Suppressor macrophage treated with lipopolysaccharide for 4 hours (primary cell): ENCODE measurements around the gene VWA1.
"Not testable (repeated sequence)": the region's sequence is repeated elsewhere in the genome, so short reads cannot be mapped to it uniquely, and the experiment has no call there.

Source experiments
- DNase-seq: peaks from one replicate; pipeline ENCODE4 v3.0.0-alpha.2; 2020

VWA1 gene

DNA sequence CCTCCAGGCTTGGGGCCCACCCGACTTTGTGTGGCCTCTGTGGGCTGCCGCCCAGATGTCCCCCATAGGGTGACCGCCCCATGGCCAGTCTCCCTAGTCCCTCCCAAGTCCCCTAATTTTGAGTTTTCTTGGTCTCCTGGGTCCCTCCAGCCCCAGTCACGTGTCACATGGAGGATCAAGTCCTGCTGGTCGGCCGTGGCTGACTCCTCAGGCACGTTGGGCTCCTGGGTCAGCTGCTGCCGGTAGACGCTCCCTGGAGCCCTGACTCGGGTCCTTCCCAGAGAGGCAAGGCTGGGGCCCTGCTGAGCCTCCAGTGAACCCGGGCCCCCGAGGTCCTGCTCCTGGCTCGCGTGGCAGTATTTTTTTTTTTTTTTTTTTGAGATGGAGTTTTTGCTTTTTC, 24.2 kb downstream of the VWA1 start:
- not testable (repeated sequence) for DNase-seq

DNA sequence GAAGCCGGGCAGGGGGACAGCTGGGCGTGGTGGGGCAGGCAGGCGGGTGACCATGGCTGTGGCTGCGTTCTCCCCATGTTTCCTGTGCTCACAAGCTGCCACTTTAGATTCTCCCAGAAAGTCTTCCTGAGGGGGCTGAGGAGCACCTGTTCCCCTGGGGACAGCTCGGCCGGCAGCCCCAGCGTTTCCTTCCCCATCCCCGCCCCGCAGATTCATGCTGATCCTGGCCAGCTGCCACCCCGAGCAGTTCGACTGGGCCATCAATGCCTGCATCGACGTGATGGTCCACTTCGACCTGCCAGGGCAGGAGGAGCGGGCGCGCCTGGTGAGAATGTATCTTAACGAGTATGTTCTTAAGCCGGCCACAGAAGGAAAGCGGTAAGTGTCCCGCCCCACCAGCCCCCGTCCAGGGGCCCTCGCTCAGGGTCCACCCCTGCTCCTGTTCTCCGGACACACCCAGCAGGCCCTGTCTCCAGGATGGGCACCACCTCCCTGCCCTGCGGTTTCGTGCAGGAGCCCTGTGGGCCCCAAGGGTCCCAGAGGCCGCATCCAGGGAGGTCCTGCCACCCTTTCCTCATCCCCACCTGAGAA, 25.1 kb downstream of the VWA1 start:
- no peak for DNase-seq

DNA sequence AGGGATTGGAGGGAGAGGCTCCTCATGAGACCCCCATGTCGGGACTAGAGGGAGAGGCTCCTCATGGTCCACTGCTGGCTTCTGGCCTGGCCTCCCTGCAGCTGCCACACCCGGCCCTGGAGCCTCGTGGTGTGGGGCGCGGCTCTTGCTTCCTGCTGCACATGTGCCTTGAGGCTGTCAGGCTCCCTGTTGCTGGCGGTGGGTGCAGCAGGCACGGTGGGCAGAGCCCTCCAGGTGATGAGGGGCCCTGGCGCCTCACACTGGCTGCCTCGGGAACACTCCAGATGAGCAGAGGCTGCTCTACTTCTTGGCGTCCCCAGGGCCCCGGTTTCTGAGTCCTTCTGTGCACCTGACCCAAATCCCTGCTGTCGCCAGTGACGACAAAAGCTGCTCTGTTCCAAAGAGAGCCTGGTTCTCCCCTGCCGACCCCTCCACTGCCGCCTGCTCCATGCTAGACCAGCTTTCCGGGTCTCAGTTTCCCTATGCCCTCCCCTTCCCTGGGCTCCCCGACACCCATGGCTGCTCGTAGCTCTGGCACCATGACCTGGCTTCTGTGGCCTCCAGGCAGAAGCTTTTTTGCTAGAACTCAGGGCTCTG, 26.3 kb downstream of the VWA1 start:
- no peak for DNase-seq

DNA sequence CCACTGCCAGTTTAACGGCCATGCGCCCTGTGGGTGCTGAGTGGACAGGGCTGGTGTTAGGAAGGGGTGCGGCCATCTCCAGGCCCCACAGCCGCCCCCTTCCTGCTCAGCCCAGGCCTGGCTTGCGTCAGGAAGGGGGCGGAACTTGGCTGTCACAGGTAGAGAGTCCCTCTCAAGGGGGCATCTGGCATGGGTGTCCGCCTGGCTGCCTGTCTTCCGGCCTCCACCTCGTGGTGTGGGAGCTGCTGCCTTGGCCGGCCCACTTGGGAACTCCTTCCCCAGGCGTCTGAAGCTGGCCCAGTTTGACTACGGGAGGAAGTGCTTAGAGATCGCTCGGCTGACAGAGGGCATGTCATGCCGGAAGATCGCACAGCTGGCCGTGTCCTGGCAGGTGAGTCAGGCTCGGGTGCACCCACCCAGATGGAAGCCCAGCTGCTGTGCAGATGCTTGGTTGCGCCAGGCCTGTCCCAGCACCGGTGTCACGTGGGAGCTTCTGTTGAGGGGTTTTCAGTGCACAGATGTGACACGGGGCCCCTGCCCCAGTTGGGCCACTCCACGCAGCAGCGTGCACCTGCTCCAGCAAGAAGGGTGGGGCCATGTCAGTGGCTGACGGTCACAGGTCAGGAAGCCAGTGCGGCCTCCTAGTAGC, 27.0 kb downstream of the VWA1 start:
- DNase-seq = no peak

DNA sequence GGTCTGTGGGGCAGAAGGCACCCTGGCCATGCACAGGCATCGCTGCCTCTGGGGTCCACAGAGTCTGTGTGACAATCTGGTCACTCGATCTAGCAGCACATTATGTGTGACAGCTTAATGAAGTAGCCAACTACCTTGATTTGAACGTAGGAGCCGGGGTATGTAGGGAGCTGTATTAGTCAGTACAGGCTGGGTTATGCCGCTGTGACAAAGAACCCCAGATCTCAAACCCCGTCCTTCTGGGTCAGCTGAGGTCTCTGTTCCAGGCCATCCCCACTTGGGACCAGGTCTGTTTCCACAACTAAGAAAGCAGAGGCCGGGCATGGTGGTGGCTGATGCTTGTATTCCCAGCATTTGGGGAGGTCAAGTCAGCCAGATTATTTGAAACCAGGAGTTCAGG, 27.8 kb downstream of the VWA1 start:
- DNase-seq = no peak

DNA sequence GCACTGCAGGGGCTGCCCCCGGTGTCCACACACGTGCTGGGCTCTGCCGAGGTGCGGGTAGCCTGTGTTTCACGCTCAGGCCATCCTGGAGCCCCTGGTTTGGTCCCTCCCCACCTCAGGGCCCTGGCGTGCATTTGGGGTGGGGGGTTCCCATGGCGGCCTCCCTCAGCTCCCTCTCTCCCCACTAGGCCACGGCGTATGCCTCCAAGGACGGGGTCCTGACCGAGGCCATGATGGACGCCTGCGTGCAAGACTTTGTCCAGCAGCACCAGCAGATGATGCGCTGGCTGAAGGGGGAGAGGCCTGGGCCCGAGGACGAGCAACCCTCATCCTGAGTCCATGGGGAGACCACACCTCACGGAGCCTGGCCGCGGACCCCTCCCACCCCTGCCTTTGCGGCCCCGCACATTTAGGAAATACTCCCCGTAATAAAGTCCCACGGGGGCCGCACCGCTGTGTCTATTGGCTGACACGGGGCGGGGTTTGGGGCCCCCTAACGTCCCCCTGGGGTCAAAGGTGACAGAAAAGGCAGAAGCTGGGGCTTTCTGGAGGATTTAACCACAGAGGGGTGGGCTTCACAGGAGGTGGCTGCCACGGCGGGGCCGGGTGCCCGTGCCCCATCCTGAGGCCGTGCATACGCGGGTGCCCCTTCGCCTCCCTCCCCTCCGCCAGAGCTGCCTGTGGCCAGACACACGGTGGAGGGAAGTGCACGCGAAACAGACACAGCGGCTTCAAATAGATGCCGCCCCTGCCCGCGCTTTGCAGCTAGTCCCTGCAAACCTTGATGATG, 32.9 kb downstream of the VWA1 start:
- not testable (repeated sequence) for DNase-seq

DNA sequence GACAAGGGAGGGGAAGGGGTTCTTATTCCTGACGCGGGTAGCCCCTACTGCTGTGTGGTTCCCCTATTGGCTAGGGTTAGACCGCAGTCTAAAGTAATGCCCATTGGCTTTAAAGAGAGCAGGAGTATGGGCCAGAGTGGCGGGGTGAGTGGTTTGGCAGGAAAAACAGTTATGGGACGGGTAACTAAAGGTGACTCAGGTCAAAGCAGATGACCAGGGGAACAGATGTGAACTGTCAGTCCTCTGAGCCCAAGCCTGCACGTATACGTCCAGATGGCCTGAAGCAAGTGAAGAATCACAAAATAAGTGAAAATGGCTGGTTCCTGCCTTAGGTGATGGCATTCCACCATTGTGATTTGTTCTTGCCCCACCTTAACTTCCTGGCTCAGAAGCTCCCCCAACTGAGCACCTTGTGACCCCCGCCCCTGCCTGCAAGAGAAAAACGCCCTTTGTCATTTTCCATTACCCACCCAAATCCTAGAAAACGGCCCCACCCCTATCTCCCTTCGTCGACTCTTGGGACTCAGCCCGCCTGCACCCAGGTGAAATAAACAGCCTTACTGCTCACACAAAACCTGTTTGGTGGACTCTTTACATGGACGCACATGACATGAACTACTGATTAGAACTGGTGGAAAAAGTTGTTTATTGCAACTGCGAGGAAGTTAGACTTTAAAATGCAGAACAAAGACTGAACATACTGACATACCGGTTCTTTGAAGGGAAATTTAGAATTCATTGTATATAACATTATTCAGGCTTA, 35.3 kb downstream of the VWA1 start:
- no peak for DNase-seq

DNA sequence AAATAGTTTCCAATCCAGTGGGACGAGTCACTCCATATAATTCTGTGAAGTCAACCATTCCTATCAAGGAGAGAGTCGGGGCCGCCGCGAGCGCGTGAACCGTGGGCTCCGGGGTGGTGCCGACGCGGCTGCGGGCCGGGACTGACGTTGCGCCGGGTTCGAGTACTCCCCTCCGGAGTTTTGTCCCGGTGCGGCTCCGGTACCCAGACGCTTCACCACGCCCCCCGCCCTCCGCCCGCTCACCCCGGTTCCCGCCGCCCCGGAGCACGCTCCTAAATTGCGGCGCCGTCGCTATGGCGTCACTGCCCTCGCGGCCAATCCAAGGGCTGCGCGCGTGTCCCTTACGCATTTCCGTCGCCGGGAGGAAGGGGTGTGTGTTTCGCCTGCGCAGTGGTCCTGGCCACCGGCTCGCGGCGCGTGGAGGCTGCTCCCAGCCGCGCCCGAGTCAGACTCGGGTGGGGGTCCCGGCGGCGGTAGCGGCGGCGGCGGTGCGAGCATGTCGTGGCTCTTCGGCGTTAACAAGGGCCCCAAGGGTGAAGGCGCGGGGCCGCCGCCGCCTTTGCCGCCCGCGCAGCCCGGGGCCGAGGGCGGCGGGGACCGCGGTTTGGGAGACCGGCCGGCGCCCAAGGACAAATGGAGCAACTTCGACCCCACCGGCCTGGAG, 36.0 kb downstream of the VWA1 start, which contains the start of gene ATAD3B:
Gene ATAD3B, plus strand, starts transcription at position 377 of the 664 bp plus-strand sequence. Its CDS starts 120 bp downstream, at position 497.
- DNase-seq = peak; percentile 95

DNA sequence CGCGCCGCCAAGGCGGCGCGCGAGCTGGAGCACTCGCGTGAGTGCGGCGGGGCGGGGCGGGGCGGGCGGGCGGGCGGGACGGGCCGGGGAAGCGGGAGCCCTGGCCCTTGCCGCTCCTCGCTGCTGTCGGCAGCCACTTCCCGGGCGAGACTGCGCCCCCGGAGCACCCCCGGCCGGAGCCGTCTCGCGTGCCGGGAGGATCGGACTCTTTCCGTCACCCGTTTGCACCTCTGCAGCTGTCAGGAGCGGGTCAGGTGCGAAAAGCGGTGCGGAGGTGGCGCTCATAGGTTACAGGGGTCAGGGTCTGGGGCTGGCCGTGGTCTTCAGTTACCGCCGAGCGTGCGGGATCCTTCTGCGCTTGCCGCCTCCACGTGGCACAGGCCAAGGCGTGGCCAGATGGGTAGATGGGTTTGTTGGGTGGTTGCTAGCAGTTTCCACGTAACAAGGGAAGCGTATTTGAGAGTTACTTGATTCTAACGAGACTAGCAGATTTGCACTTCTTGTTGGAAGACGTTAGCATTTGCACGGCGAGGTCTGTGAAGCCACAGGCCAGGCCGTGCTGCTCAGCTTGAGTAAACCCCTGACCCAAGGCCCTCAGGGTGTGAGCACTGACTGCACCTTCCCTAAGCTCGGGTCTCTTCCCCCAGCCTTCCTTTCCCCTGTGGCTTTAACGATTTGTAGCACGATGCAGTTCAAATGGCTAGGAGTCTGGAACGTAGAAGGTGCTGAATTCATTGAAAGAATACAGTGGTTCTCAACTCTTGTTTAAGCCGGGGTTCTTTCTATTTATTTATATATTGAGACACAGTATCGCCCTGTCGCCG, 36.8 kb downstream of the VWA1 start:
- DNase-seq = peak; percentile 9

DNA sequence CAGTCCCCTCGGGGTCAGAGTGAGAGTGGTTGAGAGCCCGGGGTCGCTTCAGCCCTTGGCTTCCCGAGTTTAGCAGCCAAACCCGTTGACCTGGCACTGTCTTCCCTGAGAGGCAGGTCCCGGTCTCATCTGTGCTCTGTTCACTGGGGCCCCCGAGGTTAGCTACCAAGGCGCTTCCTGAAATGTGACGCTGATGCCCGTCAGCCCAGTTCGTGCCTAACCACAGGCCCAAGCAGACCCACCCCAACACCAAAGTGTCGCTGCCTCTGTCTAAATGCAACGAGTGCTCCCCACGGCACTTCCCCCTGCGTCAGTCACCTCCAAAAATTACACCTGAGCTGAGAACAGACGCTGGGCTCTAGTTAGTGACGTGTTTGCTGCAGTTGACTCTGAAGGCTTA, 40.5 kb downstream of the VWA1 start:
- DNase-seq = not testable (repeated sequence)

DNA sequence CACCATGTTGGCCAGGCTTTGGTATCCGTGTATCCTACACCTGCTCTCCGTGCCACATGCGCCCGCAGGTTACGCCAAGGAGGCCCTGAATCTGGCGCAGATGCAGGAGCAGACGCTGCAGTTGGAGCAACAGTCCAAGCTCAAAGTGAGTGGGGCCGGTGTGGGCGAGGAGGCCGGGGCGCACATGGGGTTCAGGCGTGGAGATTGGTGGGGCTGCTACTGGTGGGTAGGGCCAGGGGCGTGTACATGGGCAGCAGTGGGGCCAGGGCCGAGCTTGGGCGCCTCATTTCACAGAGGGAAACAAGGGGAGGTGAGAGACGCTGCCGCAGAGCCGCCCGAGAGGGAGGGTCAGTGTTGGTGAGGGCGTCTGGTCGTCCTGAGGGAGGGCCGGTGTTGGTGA, 41.7 kb downstream of the VWA1 start:
- no peak for DNase-seq

DNA sequence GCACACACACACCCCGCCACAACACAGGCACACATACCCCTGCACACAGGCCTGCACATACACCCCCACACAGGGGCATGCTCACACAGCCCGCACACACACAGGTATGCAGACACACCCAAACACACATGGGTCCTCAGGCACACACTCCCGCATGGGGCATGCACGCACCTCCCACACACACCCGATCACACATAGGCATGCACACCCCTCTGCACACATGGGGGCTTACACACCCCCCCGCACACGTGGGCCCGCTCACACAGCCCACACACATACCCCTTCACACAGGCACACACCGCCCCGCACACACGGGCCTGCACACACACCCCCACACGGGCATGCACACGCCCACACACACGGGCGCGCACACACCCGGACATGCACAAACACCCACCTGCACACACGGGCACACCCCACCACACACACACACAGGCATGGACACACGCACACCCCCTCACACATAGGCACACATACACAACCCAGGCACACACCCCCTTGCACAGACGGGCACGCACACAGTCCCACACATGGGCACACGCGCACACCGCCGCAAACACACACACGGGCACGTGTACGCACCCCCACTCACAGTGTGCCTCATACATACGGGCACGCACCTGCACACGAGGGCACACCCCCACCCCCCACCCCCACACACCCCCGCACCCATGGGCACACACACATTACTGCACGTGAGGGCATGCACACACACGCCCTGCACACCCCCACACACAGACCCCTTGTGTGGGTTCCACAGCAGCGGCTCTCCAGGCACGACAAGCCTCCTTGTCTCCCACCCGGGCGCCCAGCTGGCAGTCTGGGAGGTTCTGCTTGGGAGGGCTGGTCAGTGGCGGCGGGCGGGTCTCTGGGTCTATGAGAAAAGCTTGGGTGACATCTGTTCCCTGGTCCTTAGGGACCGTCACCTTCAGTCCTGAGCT, 44.3 kb downstream of the VWA1 start:
- DNase-seq = no peak

DNA sequence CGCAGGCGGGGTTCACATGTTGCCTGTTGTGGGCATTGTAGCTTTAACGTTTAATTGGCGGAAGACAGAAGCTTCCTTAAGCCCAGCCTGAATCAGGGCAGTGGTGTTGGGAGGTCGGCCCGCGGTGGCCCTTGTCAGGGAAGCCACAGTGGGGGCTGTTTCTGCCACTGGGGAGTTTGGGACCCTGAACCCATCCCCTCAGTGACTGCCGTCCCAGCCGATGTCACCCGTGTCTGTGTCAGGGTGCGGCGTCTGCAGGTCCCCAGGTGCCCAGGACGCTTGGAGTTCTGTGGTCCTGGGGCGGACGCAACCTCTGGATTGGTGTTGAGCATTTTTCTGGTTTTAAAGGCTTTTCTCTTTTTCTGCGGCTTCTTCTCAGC, 45.0 kb downstream of the VWA1 start:
- DNase-seq = not testable (repeated sequence)

DNA sequence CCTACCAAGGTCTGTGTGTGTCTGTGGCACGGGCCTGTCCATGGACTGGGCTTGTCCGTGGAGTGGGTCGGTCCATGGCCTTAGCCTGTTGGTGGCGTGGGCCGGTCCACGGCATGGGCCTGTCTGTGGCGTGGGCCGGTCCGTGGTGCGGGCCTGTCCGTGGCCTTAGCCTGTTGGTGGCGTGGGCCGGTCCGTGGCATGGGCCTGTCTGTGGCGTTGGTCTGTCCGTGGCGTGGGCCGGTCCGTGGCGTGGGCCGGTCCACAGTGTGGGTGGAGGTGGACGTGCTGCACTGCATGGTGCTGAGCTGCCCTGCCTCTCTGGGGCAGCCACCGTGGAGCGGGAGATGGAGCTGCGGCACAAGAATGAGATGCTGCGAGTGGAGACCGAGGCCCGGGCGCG, 46.3 kb downstream of the VWA1 start:
- not testable (repeated sequence) for DNase-seq

DNA sequence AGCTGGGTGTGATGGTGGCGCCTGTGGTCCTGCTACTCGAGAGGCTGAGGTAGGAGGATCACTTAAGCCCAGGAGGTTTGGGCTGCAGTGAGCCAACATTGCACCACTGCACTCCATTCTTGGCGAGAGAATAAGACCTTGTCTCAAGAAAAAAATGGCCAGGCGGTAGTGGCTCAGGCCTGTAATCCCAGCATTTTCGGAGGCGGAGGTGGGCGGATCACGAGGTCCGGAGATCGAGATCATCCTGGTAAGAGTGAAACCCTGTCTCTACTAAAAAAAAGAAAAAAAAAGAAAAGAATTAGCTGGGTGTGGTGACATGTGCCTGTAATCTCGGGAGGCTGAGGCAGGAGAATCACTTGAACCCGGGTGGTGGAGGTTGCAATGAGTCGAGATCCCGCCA, 47.4 kb downstream of the VWA1 start:
- no peak for DNase-seq

DNA sequence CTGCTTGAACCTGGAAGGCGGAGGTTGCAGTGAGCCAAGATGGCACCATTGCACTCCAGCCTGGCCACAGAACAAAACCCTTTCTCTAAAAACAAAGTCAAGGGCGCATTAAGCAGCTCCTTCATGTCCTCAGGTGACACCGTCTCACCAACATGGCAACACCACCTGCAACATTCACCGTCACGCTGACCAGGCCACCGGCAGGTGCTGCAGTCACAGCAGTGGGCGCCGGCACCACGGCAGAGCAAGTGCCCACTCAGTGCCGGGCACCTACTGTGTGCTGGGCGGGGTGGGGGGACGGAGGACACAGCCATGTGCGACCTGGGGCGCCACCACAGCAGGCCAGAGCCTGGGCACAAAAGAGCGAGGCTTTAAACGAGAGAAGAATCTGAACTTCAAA, 48.2 kb downstream of the VWA1 start:
- DNase-seq = no peak

DNA sequence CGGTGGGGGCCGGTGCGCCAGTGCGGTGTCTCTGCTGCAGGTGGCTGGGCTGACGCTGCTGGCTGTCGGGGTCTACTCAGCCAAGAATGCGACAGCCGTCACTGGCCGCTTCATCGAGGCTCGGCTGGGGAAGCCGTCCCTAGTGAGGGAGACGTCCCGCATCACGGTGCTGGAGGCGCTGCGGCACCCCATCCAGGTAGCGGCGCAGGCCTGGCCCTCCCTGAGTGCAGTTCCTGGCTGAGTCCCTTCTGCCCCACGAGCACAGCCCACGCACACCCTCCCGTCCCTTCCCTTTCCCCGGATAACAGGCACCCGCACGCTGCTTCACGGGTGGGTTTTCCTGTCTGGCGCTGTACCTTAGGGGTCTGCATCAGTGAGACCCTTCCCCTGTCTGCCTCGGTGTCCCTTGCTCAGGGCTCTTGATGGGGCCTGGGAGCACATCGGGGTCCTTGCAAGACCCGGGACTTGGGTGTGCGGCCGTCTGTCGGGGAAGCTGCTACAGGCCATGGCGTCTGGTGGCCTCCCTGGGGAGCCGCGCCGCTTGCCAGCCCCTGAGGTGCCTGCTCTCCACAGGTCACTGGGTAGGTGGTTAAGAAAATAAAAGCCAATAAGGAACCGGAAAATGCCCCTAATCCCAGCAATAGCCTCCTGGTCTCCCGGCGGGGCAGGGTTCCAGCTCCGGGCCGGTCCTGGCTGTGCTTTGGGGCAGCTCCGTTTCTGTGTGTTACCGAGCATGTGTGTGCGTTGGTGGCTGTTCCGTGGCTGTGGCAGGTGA, 49.7 kb downstream of the VWA1 start:
- DNase-seq = not testable (repeated sequence)

DNA sequence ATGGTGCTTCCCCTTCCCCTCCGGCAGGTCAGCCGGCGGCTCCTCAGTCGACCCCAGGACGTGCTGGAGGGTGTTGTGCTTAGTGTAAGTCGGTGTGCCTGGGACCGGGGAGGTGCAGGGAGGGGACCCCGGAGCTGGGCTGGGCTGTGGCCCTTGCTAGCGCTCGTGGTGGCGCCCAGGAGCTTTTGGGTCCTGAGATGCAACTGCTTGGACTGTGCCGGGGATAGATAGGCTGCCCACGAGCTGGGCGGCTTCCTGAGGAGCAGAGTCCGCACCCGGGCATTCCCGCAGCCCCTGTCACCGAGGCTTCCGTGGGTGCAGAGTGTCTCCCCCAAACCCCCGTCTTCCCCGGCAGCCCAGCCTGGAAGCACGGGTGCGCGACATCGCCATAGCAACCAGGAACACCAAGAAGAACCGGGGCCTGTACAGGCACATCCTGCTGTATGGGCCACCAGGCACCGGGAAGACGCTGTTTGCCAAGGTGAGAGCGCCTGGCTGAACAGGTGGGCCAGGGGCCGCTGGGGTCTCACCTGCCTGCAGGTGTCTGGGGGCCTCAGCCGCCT, 50.3 kb downstream of the VWA1 start:
- not testable (repeated sequence) for DNase-seq

DNA sequence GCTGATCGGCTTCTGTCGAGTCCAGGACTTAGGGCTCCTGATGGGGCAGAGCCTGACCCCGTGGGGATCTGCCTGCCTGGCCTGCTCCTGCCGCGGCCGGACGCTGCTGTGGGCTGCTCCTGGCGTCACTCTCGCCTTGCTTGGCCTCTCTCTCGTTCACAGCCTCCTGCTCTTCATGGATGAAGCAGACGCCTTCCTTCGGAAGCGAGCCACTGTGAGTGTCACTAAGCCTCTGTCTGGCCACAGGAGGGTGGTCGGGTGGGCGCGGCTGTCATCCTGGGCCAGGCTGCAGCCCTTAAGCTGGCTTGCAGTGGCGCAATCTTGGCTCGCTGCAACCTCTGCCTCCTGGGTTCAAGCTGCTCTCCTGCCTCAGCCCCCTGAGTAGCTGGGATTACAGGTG, 52.2 kb downstream of the VWA1 start:
- DNase-seq = no peak
